ENCODE data around the gene MEF2D. TPM values are rescaled to one million over a fixed set of nuclear protein-coding genes. Genes with fewer than 3 reads are reported as not detected.

Gene MEF2D
- total and polyA plus RNA-seq, 7 experiments from 2014 or later, result 4.5 to 190 (median 61.6) TPM

GRCh38 chr1:156478250-156478627 is 22.3 kb downstream of the MEF2D start:
- Mint-ChIP-seq H3K9me3 (peaks cover 0 to 5% (median 0%) of the 10 kb centered on the region in 11 donors), H3K4me1 (peaks cover 29 to 54% (median 34%) of the 10 kb centered on the region in 7 donors), H3K36me3 (peaks cover 7 to 60% (median 35%) of the 10 kb centered on the region in 5 donors), H3K27me3 (no peaks in the 10 kb centered on the region), H3K27ac (peak overlapping the region in 3 of 9 donors; percentile 16 to 86 (median 38)), H3K4me3 (no peak overlapping the region)
- Histone ChIP-seq H3K4me3 (ENCODE audit: low read length) (no peak overlapping the region), H3K4me1 (ENCODE audit: control insufficient read depth in 2 of 2, insufficient read depth in 2 of 2, low read length in 2 of 2) (peaks cover 12 to 18% of the 10 kb centered on the region in 2 donors), H3K27me3 (ENCODE audit: control insufficient read depth in 2 of 2, insufficient read depth in 2 of 2, low read length in 2 of 2) (no peaks in the 10 kb centered on the region), H3K36me3 (ENCODE audit: control insufficient read depth in 2 of 3, insufficient read depth in 3 of 3, low read length in 3 of 3) (peaks cover 42 to 99% (median 61%) of the 10 kb centered on the region in 3 experiments), H3K27ac (ENCODE audit: low read depth, low read length) (no peak overlapping the region), H3K9me3 (ENCODE audit: control insufficient read depth in 2 of 3, low read length in 3 of 3) (no peaks in the 10 kb centered on the region)
- ATAC-seq (no peak), DNase-seq (no peak)
- intact Hi-C loops (cut with micrococcal nuclease), result no loop called here
- ChIA-PET POLR2A (no interaction called here), CTCF (interaction anchor here (0.6 to 1.2 kb wide), 2 partner anchors 130 to 144 kb away, joined by 3 read pairs; no protein-coding TSS in a partner anchor)

DNA sequence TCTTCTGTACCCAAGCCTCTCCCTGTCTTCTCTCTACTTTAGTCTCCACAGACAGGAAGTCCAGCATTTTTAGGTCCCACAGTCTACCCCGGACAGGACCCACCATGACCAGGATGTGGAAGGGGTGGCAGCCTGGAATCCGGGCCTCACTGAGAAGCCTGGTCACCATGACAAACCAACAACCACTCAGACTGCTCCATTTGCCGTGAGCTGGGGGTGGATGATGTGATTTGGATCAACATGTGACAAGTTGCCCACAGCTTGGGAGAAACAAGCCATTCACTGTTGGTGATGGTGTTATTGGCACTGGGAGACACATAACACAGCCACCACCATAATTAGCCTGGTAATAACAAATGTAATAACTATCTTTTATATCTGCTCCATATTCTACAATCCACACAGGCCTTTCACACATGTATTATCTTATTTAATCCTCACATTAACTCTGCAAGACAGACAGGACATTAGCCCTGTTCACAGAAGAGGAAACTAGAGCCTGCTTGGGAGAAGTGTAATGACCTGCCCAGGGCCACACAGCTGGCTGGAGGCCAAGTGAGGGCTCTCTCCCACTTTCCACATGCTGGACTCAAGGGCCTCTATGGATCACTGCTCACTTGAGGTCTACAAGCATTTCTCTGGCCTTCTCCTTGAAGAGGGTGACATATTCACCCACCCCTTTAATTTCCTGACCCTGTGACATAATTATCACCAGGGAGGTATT is 22.9 kb downstream of the MEF2D start:
- Mint-ChIP-seq H3K27ac (peak overlapping the region in 4 of 9 donors; percentile 14 to 46 (median 34)), H3K27me3 (no peaks in the 10 kb centered on the region), H3K36me3 (peaks cover 7 to 64% (median 35%) of the 10 kb centered on the region in 5 donors), H3K9me3 (peaks cover 0 to 4% (median 0%) of the 10 kb centered on the region in 11 donors), H3K4me1 (peaks cover 24 to 48% (median 28%) of the 10 kb centered on the region in 7 donors), H3K4me3 (no peak overlapping the region)
- ChIA-PET CTCF (interaction anchor here (0.6 to 1.2 kb wide), 3 partner anchors 123 to 144 kb away, joined by 3 read pairs; no protein-coding TSS in a partner anchor), POLR2A (interaction anchor here (1.2 to 1.9 kb wide), 2 partner anchors 20 to 104 kb away, joined by 4 to 5 read pairs; no protein-coding TSS in a partner anchor)
- no peaks in the 10 kb centered on the region for H3K27me3 ChIP-seq (ENCODE audit: control insufficient read depth in 2 of 2, insufficient read depth in 2 of 2, low read length in 2 of 2)
- H3K4me3 ChIP-seq (ENCODE audit: low read length), result no peak overlapping the region
- intact Hi-C loops (cut with micrococcal nuclease), result no loop called here
- H3K4me1 ChIP-seq (ENCODE audit: control insufficient read depth in 2 of 2, insufficient read depth in 2 of 2, low read length in 2 of 2), result peaks cover 12 to 18% of the 10 kb centered on the region in 2 donors
- ATAC-seq (no peak), DNase-seq (no peak)
- H3K9me3 ChIP-seq (ENCODE audit: control insufficient read depth in 2 of 3, low read length in 3 of 3), result no peaks in the 10 kb centered on the region
- peaks cover 42 to 96% (median 64%) of the 10 kb centered on the region in 3 experiments for H3K36me3 ChIP-seq (ENCODE audit: control insufficient read depth in 2 of 3, insufficient read depth in 3 of 3, low read length in 3 of 3)
- H3K27ac ChIP-seq (ENCODE audit: low read depth, low read length), result no peak overlapping the region

DNA sequence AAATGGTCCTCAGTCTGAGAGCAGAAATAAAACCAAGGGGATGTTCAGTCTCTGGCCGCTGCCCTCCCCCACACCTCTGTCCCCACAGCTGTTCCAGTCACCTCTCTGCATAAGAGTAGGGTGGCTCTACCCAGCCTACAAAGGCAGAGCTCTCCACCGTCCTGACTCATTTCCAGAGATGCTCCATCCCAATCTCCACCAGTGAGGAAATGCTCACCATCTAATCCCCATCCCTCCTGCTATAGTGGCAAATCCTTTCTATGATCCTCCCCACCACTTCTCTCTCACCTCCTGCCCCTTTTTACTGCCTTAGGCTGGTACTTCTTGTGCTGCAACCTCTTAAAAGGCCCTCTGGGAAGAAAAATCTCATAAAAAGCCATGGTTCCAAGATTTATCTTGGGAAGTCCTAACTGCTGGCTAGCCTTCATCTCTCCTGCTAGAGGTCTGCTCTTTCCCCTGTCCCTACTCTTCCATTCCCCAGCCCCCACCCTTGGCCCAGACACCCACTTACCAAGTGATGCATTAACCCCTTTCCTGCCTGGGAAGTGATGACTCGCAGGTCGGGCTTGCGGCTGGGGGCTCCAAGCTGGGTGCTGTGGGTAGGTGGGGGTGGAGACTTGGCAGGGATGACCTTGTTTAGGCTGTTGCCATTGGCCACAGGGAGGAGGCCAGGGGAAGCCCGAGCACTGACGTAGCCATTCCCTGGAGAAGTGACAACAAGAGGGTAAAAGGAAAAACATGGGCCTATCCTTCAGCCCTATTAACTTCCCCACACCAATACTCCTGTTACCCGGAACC is 23.9 kb downstream of the MEF2D start:
- H3K4me1 ChIP-seq (ENCODE audit: control insufficient read depth in 2 of 2, insufficient read depth in 2 of 2, low read length in 2 of 2), result peaks cover 12 to 13% of the 10 kb centered on the region in 2 donors
- peaks cover 15 to 38% (median 18%) of the 10 kb centered on the region in 7 donors for H3K4me1 Mint-ChIP-seq
- no peak overlapping the region for H3K4me3 Mint-ChIP-seq
- ATAC-seq (no peak), DNase-seq (peak in 1 of 9 donors; percentile 55)
- no peaks in the 10 kb centered on the region for H3K27me3 ChIP-seq (ENCODE audit: control insufficient read depth in 2 of 2, insufficient read depth in 2 of 2, low read length in 2 of 2)
- H3K36me3 Mint-ChIP-seq, result peaks cover 7 to 66% (median 32%) of the 10 kb centered on the region in 5 donors
- H3K27ac ChIP-seq (ENCODE audit: low read depth, low read length), result no peak overlapping the region
- H3K27me3 Mint-ChIP-seq, result no peaks in the 10 kb centered on the region
- intact Hi-C loops (cut with micrococcal nuclease), result no loop called here
- H3K9me3 Mint-ChIP-seq, result peaks cover 0 to 3% (median 0%) of the 10 kb centered on the region in 11 donors
- no peaks in the 10 kb centered on the region for H3K9me3 ChIP-seq (ENCODE audit: control insufficient read depth in 2 of 3, low read length in 3 of 3)
- H3K27ac Mint-ChIP-seq, result peak overlapping the region in 7 of 9 donors; percentile 15 to 74 (median 49)
- H3K36me3 ChIP-seq (ENCODE audit: control insufficient read depth in 2 of 3, insufficient read depth in 3 of 3, low read length in 3 of 3), result peaks cover 42 to 95% (median 60%) of the 10 kb centered on the region in 3 experiments
- no peak overlapping the region for H3K4me3 ChIP-seq (ENCODE audit: low read length)
- POLR2A ChIA-PET, result interaction anchor here (0.6 to 1.9 kb wide), 3 partner anchors 19 to 105 kb away, joined by 4 to 6 read pairs (median 5); no protein-coding TSS in a partner anchor
- CTCF ChIA-PET, result interaction anchor here (0.8 to 1.3 kb wide), 2 partner anchors 20 to 124 kb away, joined by 3 read pairs; no protein-coding TSS in a partner anchor

DNA sequence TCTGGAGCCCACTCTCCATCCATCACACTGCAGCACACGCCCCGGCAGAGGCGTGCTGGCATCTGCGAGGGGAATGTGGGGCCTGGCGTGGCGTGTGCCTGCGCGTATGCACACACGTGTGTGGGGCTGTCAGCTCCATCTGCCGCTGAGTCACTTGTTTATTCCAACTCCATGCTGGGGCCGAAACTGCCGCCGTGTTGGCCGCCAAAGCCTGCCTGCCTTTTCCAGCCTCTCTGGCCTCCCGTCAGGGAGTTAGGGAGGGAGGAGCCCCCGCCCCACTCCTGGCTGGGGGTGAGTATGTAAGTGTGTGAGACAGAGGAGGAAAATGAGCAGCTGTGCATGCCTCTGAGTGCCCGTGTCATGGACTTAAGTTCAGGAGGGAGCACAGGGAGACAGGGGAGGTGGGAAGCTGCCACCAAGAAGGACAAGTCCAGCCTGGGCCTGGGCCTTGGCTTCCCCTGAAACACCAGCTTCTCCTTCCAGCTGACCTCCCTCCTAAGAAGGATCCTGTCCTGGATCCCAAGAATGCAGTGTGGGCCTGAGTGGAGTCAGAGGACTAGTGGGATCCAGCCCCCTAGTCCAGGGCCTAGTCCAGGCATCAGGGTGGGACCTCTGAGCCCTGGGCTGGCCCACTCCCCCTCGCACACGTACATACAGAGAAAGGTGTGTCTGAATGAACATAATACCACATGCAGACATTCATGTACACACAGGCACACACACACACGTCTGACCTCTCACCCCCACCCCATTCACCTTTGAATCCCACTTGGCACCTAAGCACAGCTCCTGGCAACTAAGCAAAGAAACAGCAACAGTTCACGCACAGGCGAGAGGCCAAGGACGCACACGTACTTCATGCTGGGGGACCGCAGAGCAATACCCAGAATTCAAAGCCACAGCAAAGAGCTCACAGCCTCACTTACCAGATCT is 24.7 kb downstream of the MEF2D start:
- Mint-ChIP-seq H3K27ac (peak overlapping the region in 5 of 9 donors; percentile 25 to 74 (median 38)), H3K36me3 (peaks cover 7 to 65% (median 28%) of the 10 kb centered on the region in 5 donors), H3K4me1 (peaks cover 8 to 30% (median 10%) of the 10 kb centered on the region in 7 donors), H3K9me3 (peaks cover 0 to 3% (median 0%) of the 10 kb centered on the region in 11 donors), H3K27me3 (no peaks in the 10 kb centered on the region), H3K4me3 (no peak overlapping the region)
- ChIA-PET POLR2A (interaction anchor here (0.5 to 1.9 kb wide), 2 partner anchors 18 to 1558 kb away, joined by 3 to 5 read pairs; no protein-coding TSS in a partner anchor), CTCF (interaction anchor here (1.3 kb wide), 1 partner anchor 19 kb away, joined by 3 read pairs; no protein-coding TSS in a partner anchor)
- intact Hi-C loops (cut with micrococcal nuclease), result no loop called here
- Histone ChIP-seq H3K9me3 (ENCODE audit: control insufficient read depth in 2 of 3, low read length in 3 of 3) (no peaks in the 10 kb centered on the region), H3K4me3 (ENCODE audit: low read length) (no peak overlapping the region), H3K36me3 (ENCODE audit: control insufficient read depth in 2 of 3, insufficient read depth in 3 of 3, low read length in 3 of 3) (peaks cover 38 to 95% (median 60%) of the 10 kb centered on the region in 3 experiments), H3K27me3 (ENCODE audit: control insufficient read depth in 2 of 2, insufficient read depth in 2 of 2, low read length in 2 of 2) (no peaks in the 10 kb centered on the region), H3K27ac (ENCODE audit: low read depth, low read length) (no peak overlapping the region), H3K4me1 (ENCODE audit: control insufficient read depth in 2 of 2, insufficient read depth in 2 of 2, low read length in 2 of 2) (peaks cover 4 to 6% of the 10 kb centered on the region in 2 donors)
- DNase-seq (no peak), ATAC-seq (no peak)

DNA sequence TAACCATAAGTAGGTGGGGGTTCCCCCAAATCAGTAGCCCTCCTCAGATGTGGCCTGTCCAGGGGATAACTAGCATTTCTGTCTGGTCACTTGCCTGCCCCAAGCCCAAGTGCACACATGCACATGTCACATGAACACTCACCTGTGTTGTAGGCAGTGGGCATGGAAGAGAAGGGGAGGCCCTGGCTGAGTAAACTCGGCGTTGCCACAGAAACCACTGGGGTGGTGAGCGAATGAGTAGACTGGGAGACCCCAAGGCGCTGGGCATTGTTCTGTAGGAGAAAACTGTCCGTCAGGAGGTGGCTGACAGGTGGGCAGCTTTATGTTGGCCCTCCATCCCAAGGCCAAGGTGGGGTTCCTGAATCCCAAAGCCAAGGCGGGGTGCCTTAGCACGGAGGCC is 25.6 kb downstream of the MEF2D start:
- peak overlapping the region in 3 of 9 donors; percentile 6 to 60 (median 8) for H3K27ac Mint-ChIP-seq
- peaks cover 38 to 95% (median 56%) of the 10 kb centered on the region in 3 experiments for H3K36me3 ChIP-seq (ENCODE audit: control insufficient read depth in 2 of 3, insufficient read depth in 3 of 3, low read length in 3 of 3)
- CTCF ChIA-PET, result no interaction called here
- DNase-seq, result no peak
- H3K9me3 ChIP-seq (ENCODE audit: control insufficient read depth in 2 of 3, low read length in 3 of 3), result no peaks in the 10 kb centered on the region
- H3K4me3 ChIP-seq (ENCODE audit: low read length), result no peak overlapping the region
- H3K4me3 Mint-ChIP-seq, result no peak overlapping the region
- intact Hi-C loops (cut with micrococcal nuclease), result no loop called here
- ATAC-seq, result no peak
- peaks cover 0 to 22% (median 3%) of the 10 kb centered on the region in 7 donors for H3K4me1 Mint-ChIP-seq
- no peaks in the 10 kb centered on the region for H3K27me3 Mint-ChIP-seq
- H3K36me3 Mint-ChIP-seq, result peaks cover 0 to 58% (median 21%) of the 10 kb centered on the region in 5 donors
- peaks cover 0 to 3% (median 0%) of the 10 kb centered on the region in 11 donors for H3K9me3 Mint-ChIP-seq
- H3K4me1 ChIP-seq (ENCODE audit: control insufficient read depth in 2 of 2, insufficient read depth in 2 of 2, low read length in 2 of 2), result no peaks in the 10 kb centered on the region
- POLR2A ChIA-PET, result no interaction called here
- no peaks in the 10 kb centered on the region for H3K27me3 ChIP-seq (ENCODE audit: control insufficient read depth in 2 of 2, insufficient read depth in 2 of 2, low read length in 2 of 2)
- no peak overlapping the region for H3K27ac ChIP-seq (ENCODE audit: low read depth, low read length)
